Esophagus squamous epithelium (tissue), 5 donors: Measurements from ENCODE around the gene ADCY5. TPM values are rescaled to one million over a fixed set of nuclear protein-coding genes. Genes with fewer than 3 reads are reported as not detected.

Experiments used
- DNase-seq: peaks from one replicate; lab custom pipeline; 2025; lab: John Stamatoyannopoulos, UW
- H3K27ac ChIP-seq, 4 donors: fragments of 200-600 bp; sonication (generic); one replicate each; pipeline ENCODE4 v1.5.1; 2016 to 2019; ENCODE audit warnings: mild to moderate bottlenecking in 1 of 4
- H3K27me3 ChIP-seq, 4 donors: fragments of 200-600 bp; sonication (generic); 1 replicate in 3 of 4; 2 replicates in 1 of 4; pipeline versions ENCODE4 v1.5.1 to v1.6.0; 2017 to 2021; ENCODE audit warnings: antibody characterized with exemption in 1 of 4
- H3K36me3 ChIP-seq, 3 donors: fragments of 200-600 bp; sonication (generic); one replicate each; pipeline ENCODE4 v1.5.1; 2016 to 2019
- H3K4me1 ChIP-seq, 3 donors: fragments of 200-600 bp; sonication (generic); one replicate each; pipeline ENCODE4 v1.5.1; 2017 to 2019
- H3K4me3 ChIP-seq, 4 donors: fragments of 200-600 bp; sonication (generic); 1 replicate in 3 of 4; 2 replicates in 1 of 4; pipeline ENCODE4 v1.5.1; 2016 to 2019; ENCODE audit warnings: mild to moderate bottlenecking in 2 of 4, moderate library complexity in 1 of 4
- H3K9me3 ChIP-seq, 3 donors: fragments of 200-600 bp; sonication (generic); one replicate each; pipeline ENCODE4 v1.5.1; 2016 to 2019
- CTCF ChIP-seq, 6 experiments: fragments of 450-650 bp in 4 of 6; fragments of 200-600 bp in 2 of 6; sonication (generic) in 2 of 6; IDR thresholded peaks; one replicate each; pipeline ENCODE4 v1.5.1; 2016 to 2019; ENCODE audit warnings: antibody characterized with exemption in 6 of 6, mild to moderate bottlenecking in 4 of 6, moderate library complexity in 4 of 6
- POLR2A ChIP-seq, 4 donors: fragments of 450-650 bp; IDR thresholded peaks; one replicate each; pipeline ENCODE4 v1.6.1; 2017; ENCODE audit warnings: antibody characterized with exemption in 4 of 4, mild to moderate bottlenecking in 4 of 4, moderate library complexity in 3 of 4
- WGBS, 2 donors: methylation state at CpG; one replicate each; pipeline ENCODE4 v1.1.5; 2018; 5-methylcytosine and 5-hydroxymethylcytosine counted together
- intact Hi-C: fragments of 100-400 bp; cut with DNase I; formaldehyde crosslinking; loops from one replicate; pipeline ENCODE4 v1.15.0; 2022
- total RNA-seq, 4 donors: library from RNA; depleted of rRNA; stranded (reverse); fragments of >200 nt; gene quantifications; one replicate each; pipeline ENCODE4 v1.1.0, GENCODE V29; 2016
- donor health status: DM: yes; HTN: yes; CAD: no.

ADCY5 gene
- total RNA-seq, 4 donors from 2014 or later, result 0.72 to 17.4 (median 5.3) TPM

- Histone ChIP-seq H3K4me3 (no peak overlapping the region), H3K27me3 (no peaks in the 10 kb centered on the region), H3K27ac (no peak overlapping the region), H3K36me3 (peaks cover 0 to 63% (median 0%) of the 10 kb centered on the region in 3 donors), H3K4me1 (peaks cover 0 to 7% (median 0%) of the 10 kb centered on the region in 3 donors), H3K9me3 (no peaks in the 10 kb centered on the region)
- intact Hi-C loops, result no loop called here
- no peak for TF ChIP-seq CTCF (IDR thresholded peaks at IDR 0.05)
- TF ChIP-seq POLR2A (IDR thresholded peaks at IDR 0.05), result no peak
- no peak for DNase-seq
- WGBS, 2 donors, result 96% methylated on average over 2 of the region's 2 CpGs
These were observed 184.9 kb downstream of the ADCY5 start for GRCh38 chr3:123263941-123264340.

GRCh38 chr3:123262868-123263267 lies 186.0 kb downstream of the ADCY5 start:
- H3K9me3 ChIP-seq, result no peaks in the 10 kb centered on the region
- no peak overlapping the region for H3K4me3 ChIP-seq
- H3K36me3 ChIP-seq, result peaks cover 0 to 54% (median 0%) of the 10 kb centered on the region in 3 donors
- peaks cover 0 to 7% (median 0%) of the 10 kb centered on the region in 3 donors for H3K4me1 ChIP-seq
- no peak overlapping the region for H3K27ac ChIP-seq
- H3K27me3 ChIP-seq, result no peaks in the 10 kb centered on the region
- WGBS, 2 donors, result 94 to 98% methylated on average over 5 of the region's 5 CpGs
- no peak for TF ChIP-seq CTCF (IDR thresholded peaks at IDR 0.05)
- TF ChIP-seq POLR2A (IDR thresholded peaks at IDR 0.05), result no peak
- intact Hi-C loops, result no loop called here
- no peak for DNase-seq

- Histone ChIP-seq H3K4me3 (no peak overlapping the region), H3K4me1 (peaks cover 0 to 7% (median 0%) of the 10 kb centered on the region in 3 donors), H3K36me3 (peaks cover 0 to 57% (median 0%) of the 10 kb centered on the region in 3 donors), H3K27ac (no peak overlapping the region), H3K27me3 (no peaks in the 10 kb centered on the region), H3K9me3 (no peaks in the 10 kb centered on the region)
- 35 to 70% methylated on average over 2 of the region's 2 CpGs for WGBS, 2 donors
- intact Hi-C loops, result no loop called here
- no peak for DNase-seq
- TF ChIP-seq CTCF (IDR thresholded peaks at IDR 0.05), result no peak
- TF ChIP-seq POLR2A (IDR thresholded peaks at IDR 0.05), result no peak
These were observed 186.7 kb downstream of the ADCY5 start for GRCh38 chr3:123262226-123262625.

GRCh38 chr3:123261666-123262065 lies 187.2 kb downstream of the ADCY5 start:
- 49 to 64% methylated on average over 3 of the region's 3 CpGs for WGBS, 2 donors
- peaks cover 0 to 61% (median 0%) of the 10 kb centered on the region in 3 donors for H3K36me3 ChIP-seq
- no peak overlapping the region for H3K4me3 ChIP-seq
- H3K9me3 ChIP-seq, result no peaks in the 10 kb centered on the region
- TF ChIP-seq POLR2A (IDR thresholded peaks at IDR 0.05), result no peak
- TF ChIP-seq CTCF (IDR thresholded peaks at IDR 0.05), result no peak
- H3K27me3 ChIP-seq, result no peaks in the 10 kb centered on the region
- DNase-seq, result no peak
- intact Hi-C loops, result no loop called here
- H3K27ac ChIP-seq, result no peak overlapping the region
- peaks cover 0 to 7% (median 0%) of the 10 kb centered on the region in 3 donors for H3K4me1 ChIP-seq

GRCh38 chr3:123258811-123259420 lies 190.0 kb downstream of the ADCY5 start:
- no peak for DNase-seq
- TF ChIP-seq CTCF (IDR thresholded peaks at IDR 0.05), result peak in 5 of 6 experiments; percentile 15 to 71 (median 55)
- no peak for TF ChIP-seq POLR2A (IDR thresholded peaks at IDR 0.05)
- H3K4me1 ChIP-seq, result peaks cover 0 to 7% (median 0%) of the 10 kb centered on the region in 3 donors
- no peaks in the 10 kb centered on the region for H3K27me3 ChIP-seq
- H3K4me3 ChIP-seq, result no peak overlapping the region
- no peak overlapping the region for H3K27ac ChIP-seq
- intact Hi-C loops, result no loop called here
- H3K9me3 ChIP-seq, result no peaks in the 10 kb centered on the region
- peaks cover 0 to 45% (median 0%) of the 10 kb centered on the region in 3 donors for H3K36me3 ChIP-seq
- WGBS, 2 donors, result 40% methylated on average over 3 of the region's 3 CpGs
